GM21737 (cell line): Measurements from ENCODE around the gene HOXB9.

ENCODE experiments used
- ATAC-seq: cut with Tn5 transposase; IDR thresholded peaks from one replicate; pipeline ENCODE4 v1.9.1; 2021; ENCODE audit warnings: mild to moderate bottlenecking, moderate library complexity; ENCODE audit not compliant: unreplicated experiment

Gene HOXB9

GRCh38 chr17:48588528-48588927, 37.6 kb downstream of the HOXB9 start:
- ATAC-seq = no peak

GRCh38 chr17:48588074-48588415, 38.1 kb downstream of the HOXB9 start:
- ATAC-seq = no peak

GRCh38 chr17:48587276-48588073, 38.7 kb downstream of the HOXB9 start:
- no peak for ATAC-seq

GRCh38 chr17:48586355-48587258, 39.6 kb downstream of the HOXB9 start:
- ATAC-seq = no peak

- ATAC-seq = no peak
Measured at GRCh38 chr17:48584223-48584741, 41.9 kb downstream of the HOXB9 start.

- no peak for ATAC-seq
Measured at GRCh38 chr17:48583708-48584222, 42.4 kb downstream of the HOXB9 start.

GRCh38 chr17:48582750-48583069, 43.4 kb downstream of the HOXB9 start:
- ATAC-seq = no peak

GRCh38 chr17:48579760-48580554, 46.2 kb downstream of the HOXB9 start:
- no peak for ATAC-seq

GRCh38 chr17:48579471-48579759, 46.7 kb downstream of the HOXB9 start:
- ATAC-seq = no peak

- ATAC-seq = no peak
Measured at GRCh38 chr17:48578616-48579470, 47.3 kb downstream of the HOXB9 start.

- ATAC-seq = no peak
Measured at GRCh38 chr17:48577946-48578615, 48.1 kb downstream of the HOXB9 start, which contains the start of gene HOXB4. TSS of gene HOXB4 (minus strand) at chr17:48578350. CDS start at chr17:48578319, 31 bp downstream.

- no peak for ATAC-seq
Measured at GRCh38 chr17:48577330-48577945, 48.7 kb downstream of the HOXB9 start.

- ATAC-seq = no peak
Measured at GRCh38 chr17:48576479-48577309, 49.5 kb downstream of the HOXB9 start.

GRCh38 chr17:48575673-48576478, 50.3 kb downstream of the HOXB9 start:
- ATAC-seq = no peak

GRCh38 chr17:48575066-48575582, 51.0 kb downstream of the HOXB9 start:
- ATAC-seq = no peak

- ATAC-seq = no peak
Measured at GRCh38 chr17:48574505-48575065, 51.6 kb downstream of the HOXB9 start.
